Hepatocyte (in vitro differentiated cells): ENCODE measurements around the gene ETS2.

Experiments used
- CTCF ChIP-seq: fragments of 200-600 bp; sonication (generic); IDR thresholded peaks from 2 replicates; pipeline ENCODE4 v1.5.1; 2016; ENCODE audit warnings: antibody characterized with exemption, mild to moderate bottlenecking; ENCODE audit not compliant: poor library complexity
- EZH2 ChIP-seq: fragments of 200-600 bp; sonication (generic); IDR thresholded peaks from 2 replicates; pipeline ENCODE4 v1.6.1; 2016; ENCODE audit warnings: antibody characterized with exemption, mild to moderate bottlenecking, borderline replicate concordance
- EZH2phosphoT487 ChIP-seq: fragments of 200-600 bp; sonication (generic); IDR thresholded peaks from one replicate; pipeline ENCODE4 v1.6.1; 2018; ENCODE audit warnings: antibody characterized with exemption, mild to moderate bottlenecking, low read depth, moderate library complexity; ENCODE audit not compliant: unreplicated experiment, severe bottlenecking

- TF ChIP-seq CTCF (no peak), EZH2phosphoT487 (no peak), EZH2 (no peak)
These were observed 8.7 kb downstream of the ETS2 start for GRCh38 chr21:38814126-38815059.
